ENCODE measurements around the gene ST3GAL4. TPM values are rescaled to one million over a fixed set of nuclear protein-coding genes. Genes with fewer than 3 reads are reported as not detected.

The ST3GAL4 gene
- total RNA-seq, 4 donors from 2014 or later, result 13.2 to 59.3 (median 41.9) TPM

DNA sequence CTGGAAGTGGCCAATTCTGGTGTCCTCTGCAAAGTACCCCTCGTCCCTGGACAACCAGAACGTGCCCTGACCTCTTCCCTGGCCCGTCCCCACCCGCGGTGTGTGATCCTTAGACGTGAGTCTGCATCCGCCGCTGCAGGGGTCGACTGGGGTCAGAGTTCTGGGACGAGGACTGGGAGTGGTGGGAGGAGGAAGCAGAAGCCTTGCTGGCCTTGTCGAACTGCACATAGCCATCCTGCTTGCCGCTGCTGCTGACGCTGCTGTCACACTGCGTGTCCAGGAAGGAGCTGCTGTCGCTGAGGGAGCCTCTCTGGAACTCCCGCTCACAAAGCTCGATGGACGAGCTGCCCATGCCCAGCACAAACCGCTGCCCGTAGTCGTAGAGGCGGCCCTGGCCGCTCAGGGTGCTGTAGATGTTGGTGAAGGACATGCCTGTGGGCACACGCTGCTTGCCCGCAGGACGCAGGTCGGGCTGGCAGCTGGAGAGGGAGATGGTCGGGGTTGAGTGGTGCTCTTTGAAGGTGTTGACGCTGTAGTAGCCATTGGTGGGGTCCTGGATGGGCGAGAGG is 69.1 kb downstream of the ST3GAL4 start:
- DNase-seq (ENCODE audit: low spot score) (no peak), ATAC-seq (ENCODE audit: low FRiP score) (no peak)
- TF ChIP-seq, protein P1, sequence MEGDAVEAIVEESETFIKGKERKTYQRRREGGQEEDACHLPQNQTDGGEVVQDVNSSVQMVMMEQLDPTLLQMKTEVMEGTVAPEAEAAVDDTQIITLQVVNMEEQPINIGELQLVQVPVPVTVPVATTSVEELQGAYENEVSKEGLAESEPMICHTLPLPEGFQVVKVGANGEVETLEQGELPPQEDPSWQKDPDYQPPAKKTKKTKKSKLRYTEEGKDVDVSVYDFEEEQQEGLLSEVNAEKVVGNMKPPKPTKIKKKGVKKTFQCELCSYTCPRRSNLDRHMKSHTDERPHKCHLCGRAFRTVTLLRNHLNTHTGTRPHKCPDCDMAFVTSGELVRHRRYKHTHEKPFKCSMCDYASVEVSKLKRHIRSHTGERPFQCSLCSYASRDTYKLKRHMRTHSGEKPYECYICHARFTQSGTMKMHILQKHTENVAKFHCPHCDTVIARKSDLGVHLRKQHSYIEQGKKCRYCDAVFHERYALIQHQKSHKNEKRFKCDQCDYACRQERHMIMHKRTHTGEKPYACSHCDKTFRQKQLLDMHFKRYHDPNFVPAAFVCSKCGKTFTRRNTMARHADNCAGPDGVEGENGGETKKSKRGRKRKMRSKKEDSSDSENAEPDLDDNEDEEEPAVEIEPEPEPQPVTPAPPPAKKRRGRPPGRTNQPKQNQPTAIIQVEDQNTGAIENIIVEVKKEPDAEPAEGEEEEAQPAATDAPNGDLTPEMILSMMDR (IDR thresholded peaks at IDR 0.05), result no peak

DNA sequence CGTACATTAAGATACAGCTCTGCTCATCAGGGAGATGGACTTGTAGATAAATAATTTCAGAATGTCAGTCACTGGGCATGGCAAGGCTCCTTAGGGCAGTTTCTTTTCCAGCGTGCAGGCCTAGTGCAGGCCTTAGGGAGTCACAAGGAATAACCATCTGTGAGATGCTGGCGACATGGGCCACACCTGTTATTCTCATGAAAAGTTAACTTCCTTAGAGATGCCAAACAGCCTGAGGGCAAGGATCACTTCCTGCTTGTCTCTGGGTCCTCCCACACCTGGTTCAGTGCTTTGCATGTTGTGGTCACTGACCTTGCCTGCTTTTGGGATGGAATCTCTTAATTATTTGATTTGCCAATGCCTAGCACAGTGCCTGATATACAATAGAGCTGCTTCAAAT is 70.6 kb downstream of the ST3GAL4 start:
- DNase-seq (ENCODE audit: low spot score), result no peak
- no peak for ATAC-seq (ENCODE audit: low FRiP score)
- TF ChIP-seq, protein P1 (IDR thresholded peaks at IDR 0.05), result no peak

DNA sequence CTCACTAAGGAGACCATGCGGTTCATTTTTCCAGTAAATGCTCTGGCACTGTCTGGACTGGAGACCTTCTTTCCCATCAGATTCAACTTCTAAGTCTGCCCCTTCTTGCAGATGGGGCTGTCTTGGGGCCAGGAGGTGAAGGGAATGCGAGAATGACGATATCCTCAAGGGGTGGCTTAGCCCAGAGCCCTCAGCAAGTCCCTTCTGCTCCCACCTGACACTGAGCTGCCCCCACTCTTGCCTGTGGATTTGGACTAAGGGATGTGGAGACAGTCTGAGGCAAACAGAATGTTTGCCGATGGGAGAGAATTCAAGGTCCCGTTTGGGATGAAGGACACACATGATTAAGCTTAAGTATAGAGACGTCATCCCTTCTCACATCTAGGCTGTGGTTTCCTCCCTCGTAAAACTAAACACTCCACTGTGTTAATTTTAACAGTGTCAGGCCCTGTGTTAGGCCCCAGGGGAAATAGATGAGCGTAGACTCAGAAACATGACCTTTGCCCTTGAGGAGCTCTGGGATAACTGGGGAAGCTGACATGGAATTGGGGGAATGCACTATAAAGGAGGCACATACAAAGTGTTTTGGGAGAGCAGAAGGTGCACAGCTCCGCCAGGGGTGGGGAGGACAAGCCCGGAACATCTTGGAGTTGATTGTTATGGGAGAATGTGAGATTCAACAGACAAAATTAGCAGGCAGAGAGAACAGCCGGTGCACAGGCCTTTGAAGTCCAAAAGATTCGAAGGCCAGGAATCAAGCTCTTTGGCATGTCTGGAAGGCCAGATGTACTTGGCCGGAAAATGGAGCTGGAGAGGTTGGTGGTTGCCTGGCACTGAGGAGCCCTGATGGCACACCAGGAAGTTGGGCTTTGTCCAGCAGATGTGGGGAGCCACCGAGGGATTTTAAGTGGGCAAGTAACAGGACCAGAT is 71.6 kb downstream of the ST3GAL4 start:
- TF ChIP-seq, protein P1 (IDR thresholded peaks at IDR 0.05), result no peak
- no peak for ATAC-seq (ENCODE audit: low FRiP score)
- no peak for DNase-seq (ENCODE audit: low spot score)

DNA sequence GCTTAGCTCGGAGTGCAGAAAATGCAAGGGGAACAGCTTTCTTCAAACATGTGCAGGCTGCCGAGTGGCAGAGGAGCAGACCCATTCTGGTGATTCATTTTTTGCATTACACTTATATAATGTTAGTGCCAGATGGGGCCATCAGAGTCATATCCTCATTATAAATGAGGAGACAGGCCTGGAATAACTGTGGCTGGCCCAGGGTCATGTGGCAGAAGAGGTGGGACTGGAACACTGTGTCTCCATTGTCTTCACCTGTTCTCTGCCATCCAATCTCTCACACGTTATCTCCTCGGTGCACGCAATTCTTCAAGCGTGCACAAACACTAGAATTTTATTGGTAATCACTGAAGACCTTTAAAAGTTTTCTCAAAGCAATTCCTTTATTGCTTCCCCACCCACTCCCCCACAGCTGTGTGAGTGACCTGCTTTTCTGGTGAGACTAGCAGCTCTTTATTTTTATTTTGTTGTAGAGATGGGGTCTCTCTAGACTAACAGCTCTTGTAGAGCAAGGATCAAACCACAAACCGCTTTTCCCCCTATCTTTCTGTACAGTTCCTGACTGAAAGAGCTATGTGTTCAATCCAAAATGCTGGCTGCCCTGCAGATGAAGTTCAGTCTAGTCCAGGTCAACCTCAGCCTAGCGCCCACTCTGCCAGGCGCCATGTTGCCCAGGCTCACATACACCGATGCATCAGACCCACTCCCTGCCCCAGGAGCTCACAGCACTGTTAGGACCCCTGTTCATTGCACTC is 75.3 kb downstream of the ST3GAL4 start:
- ATAC-seq (ENCODE audit: low FRiP score) (no peak), DNase-seq (ENCODE audit: low spot score) (no peak)
- TF ChIP-seq, protein P1 (IDR thresholded peaks at IDR 0.05), result no peak

DNA sequence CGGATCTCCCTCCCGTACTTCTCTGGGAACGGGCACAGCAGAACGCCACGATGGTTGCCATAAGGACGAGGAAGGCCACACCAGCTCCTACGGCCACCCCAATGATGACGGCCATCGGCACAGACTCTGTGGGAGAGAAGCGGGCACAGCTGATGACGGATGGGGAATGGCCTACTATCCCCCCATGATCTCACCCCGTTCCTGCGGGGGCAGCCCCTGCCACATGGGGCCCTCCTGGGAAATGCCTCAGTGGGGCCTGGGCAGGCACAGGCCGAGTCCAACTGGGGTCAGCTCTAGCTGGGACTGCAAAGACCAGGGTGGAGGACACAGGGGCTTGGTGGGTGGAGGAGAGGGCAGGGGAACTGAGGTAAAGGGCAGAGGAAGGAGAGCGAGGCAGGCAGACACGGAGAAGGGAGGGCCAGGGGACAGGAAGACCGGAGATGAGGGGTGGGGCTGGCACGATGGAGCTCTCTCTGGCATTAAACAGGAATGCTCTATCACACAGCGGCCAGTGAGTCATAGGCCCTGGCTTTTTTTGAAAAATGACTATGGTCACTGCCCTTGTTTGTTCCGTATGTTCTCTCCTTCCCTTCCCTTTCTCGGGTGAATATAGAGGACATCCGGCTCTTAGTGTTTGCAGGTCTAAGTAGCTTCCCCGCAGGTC is 76.0 kb downstream of the ST3GAL4 start:
- DNase-seq (ENCODE audit: low spot score), result no peak
- TF ChIP-seq, protein P1 (IDR thresholded peaks at IDR 0.05), result no peak
- ATAC-seq (ENCODE audit: low FRiP score), result peak; percentile 62

DNA sequence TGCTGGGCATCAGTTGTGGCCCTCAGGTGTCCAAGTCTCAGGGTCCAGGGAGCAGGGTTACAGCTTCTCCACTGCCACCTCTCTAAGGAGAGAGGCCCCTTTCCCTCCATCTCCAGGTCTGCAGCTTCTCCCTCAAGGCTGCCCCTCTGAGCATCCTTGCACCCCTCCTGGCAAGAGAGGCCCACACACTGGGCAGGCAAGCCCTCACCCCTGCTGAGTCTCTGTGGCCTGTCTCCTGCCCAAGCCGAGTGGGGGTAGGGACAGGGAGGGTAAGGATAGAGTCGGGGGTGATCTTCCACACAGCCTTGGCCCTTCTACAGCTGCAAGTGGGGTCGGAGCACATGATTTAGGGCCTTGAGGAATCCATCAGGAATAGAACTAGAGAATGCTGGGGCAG is 76.6 kb downstream of the ST3GAL4 start:
- ATAC-seq (ENCODE audit: low FRiP score), result no peak
- DNase-seq (ENCODE audit: low spot score), result no peak
- TF ChIP-seq, protein P1 (IDR thresholded peaks at IDR 0.05), result no peak
